ENCODE data around the gene BRSK2.

BRSK2 gene

GRCh38 chr11:1453611-1454034 lies 63.9 kb downstream of the BRSK2 start:
- DNase-seq (ENCODE audit: low spot score), result no peak

- no peak for DNase-seq (ENCODE audit: low spot score)
Measured at GRCh38 chr11:1454576-1454975, 64.8 kb downstream of the BRSK2 start.

GRCh38 chr11:1455032-1455762 lies 65.5 kb downstream of the BRSK2 start:
- DNase-seq (ENCODE audit: low spot score), result no peak

GRCh38 chr11:1455763-1456060 lies 66.0 kb downstream of the BRSK2 start:
- DNase-seq (ENCODE audit: low spot score), result no peak

GRCh38 chr11:1456176-1456575 lies 66.4 kb downstream of the BRSK2 start:
- DNase-seq (ENCODE audit: low spot score), result no peak

- DNase-seq (ENCODE audit: low spot score), result no peak
Measured at GRCh38 chr11:1456596-1457325, 67.0 kb downstream of the BRSK2 start.

- DNase-seq (ENCODE audit: low spot score), result no peak
Measured at GRCh38 chr11:1457326-1457680, 67.6 kb downstream of the BRSK2 start.

GRCh38 chr11:1457856-1458255 lies 68.1 kb downstream of the BRSK2 start:
- no peak for DNase-seq (ENCODE audit: low spot score)

GRCh38 chr11:1458340-1459218 lies 68.8 kb downstream of the BRSK2 start:
- DNase-seq (ENCODE audit: low spot score), result peak; percentile 18

GRCh38 chr11:1459219-1459575 lies 69.5 kb downstream of the BRSK2 start:
- no peak for DNase-seq (ENCODE audit: low spot score)

- DNase-seq (ENCODE audit: low spot score), result no peak
Measured at GRCh38 chr11:1459764-1460395, 70.1 kb downstream of the BRSK2 start.

- peak; percentile 73 for DNase-seq (ENCODE audit: low spot score)
Measured at GRCh38 chr11:1460396-1460985, 70.8 kb downstream of the BRSK2 start.

- DNase-seq (ENCODE audit: low spot score), result no peak
Measured at GRCh38 chr11:1460986-1461825, 71.5 kb downstream of the BRSK2 start.

GRCh38 chr11:1461826-1462697 lies 72.3 kb downstream of the BRSK2 start:
- DNase-seq (ENCODE audit: low spot score), result no peak

GRCh38 chr11:1462698-1462975 lies 72.9 kb downstream of the BRSK2 start:
- no peak for DNase-seq (ENCODE audit: low spot score)

- DNase-seq (ENCODE audit: low spot score), result no peak
Measured at GRCh38 chr11:1463056-1463455, 73.3 kb downstream of the BRSK2 start.

- no peak for DNase-seq (ENCODE audit: low spot score)
Measured at GRCh38 chr11:1466784-1467183, 77.0 kb downstream of the BRSK2 start.

- DNase-seq (ENCODE audit: low spot score), result no peak
Measured at GRCh38 chr11:1467270-1467669, 77.5 kb downstream of the BRSK2 start.

- no peak for DNase-seq (ENCODE audit: low spot score)
Measured at GRCh38 chr11:1468002-1468401, 78.3 kb downstream of the BRSK2 start.

- DNase-seq (ENCODE audit: low spot score), result no peak
Measured at GRCh38 chr11:1468473-1469066, 78.8 kb downstream of the BRSK2 start.

Data from globus pallidus (tissue), 1 donor.